Stimulated activated CD8-positive, alpha-beta memory T cell treated with anti-CD3 and anti-CD28 coated beads, Interleukin-7, amount 100 ng/mL, for 24 hours (primary cell): Measurements from ENCODE around the gene PDZD2.

Source experiments
- DNase-seq: peaks from one replicate; pipeline ENCODE4 v3.0.0-alpha.2; 2020; ENCODE audit warnings: low read depth

PDZD2 gene

DNA sequence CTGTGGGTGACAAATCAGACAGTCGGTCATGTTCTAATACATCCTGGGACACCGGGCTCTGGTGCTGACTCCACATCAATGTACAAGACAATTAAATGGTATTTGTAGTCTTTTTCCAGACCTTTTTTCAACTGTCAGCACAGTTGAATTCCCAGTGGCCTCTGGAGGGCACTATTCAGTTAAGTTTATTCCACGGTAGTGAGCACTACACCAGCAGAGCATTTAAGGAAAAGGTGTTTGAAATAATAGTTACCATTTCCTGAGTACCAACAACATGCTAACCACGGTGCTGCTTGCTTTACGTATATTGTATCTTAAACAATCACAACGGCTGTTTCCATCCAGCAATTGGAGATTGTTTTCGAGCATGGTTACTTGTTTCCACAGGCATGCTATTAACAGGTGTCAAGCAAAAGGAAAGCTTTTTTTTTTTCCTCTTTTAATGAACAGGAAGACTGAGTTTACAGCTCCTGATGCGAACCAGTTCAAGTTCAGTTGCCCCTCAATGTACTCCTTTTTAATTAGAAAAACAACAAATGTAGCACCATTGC, 186.7 kb downstream of the PDZD2 start:
- no peak for DNase-seq

DNA sequence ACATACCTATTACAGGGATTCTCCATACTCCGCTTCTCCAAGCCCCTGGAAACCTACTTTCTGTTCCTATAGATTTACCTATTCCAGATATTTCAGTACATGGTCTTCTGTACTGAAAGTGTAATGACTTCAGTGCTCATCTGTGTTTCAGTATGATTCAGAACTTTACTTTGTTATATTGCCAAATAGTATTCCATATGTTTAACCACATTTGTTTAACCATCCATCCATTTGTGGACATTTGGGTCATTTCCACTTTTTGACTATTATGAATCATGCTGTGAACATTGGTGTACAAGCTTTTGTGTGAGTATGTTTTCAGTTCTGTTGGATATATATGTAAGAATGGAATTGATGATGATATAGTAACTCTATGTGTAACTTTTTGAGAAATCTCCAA, 188.9 kb downstream of the PDZD2 start:
- DNase-seq = no peak

DNA sequence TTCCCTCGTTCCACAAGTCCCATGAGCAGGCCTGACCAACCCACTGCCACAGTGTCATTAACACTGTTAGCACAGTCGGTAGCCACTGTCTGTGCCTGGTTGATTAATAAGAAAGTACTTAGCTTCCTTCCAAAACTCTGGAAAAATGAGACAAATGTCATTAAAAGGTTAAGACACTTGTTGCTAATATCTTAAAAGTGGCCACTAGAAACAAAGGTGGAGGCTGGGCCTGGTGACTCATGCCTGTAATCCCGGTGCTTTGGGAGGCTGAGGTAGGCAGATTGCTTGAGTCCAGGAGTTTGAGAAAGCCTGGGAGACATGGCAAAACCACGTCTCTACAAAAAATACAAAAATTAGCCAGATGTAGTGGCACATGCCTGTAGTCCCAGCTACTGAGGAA, 194.0 kb downstream of the PDZD2 start:
- DNase-seq = no peak

DNA sequence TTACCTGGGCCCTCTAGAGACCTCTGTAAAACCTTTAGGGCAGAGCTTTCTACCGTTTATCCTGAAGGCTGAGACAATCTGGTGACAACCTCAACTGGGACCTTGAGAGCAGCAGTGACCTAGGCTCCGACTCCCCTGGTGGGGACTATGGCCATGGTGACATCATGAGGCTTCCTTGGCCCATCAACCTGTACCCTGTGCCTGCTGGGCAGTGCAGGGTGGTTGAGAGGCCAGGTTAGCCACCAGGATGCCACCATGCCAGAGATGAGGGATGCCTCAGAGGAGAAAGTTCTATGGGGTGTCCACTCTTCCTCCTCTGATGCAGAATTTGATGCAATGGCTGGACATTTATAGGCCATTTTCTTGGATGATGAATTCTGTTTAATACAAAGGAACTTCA, 194.8 kb downstream of the PDZD2 start:
- DNase-seq = no peak

DNA sequence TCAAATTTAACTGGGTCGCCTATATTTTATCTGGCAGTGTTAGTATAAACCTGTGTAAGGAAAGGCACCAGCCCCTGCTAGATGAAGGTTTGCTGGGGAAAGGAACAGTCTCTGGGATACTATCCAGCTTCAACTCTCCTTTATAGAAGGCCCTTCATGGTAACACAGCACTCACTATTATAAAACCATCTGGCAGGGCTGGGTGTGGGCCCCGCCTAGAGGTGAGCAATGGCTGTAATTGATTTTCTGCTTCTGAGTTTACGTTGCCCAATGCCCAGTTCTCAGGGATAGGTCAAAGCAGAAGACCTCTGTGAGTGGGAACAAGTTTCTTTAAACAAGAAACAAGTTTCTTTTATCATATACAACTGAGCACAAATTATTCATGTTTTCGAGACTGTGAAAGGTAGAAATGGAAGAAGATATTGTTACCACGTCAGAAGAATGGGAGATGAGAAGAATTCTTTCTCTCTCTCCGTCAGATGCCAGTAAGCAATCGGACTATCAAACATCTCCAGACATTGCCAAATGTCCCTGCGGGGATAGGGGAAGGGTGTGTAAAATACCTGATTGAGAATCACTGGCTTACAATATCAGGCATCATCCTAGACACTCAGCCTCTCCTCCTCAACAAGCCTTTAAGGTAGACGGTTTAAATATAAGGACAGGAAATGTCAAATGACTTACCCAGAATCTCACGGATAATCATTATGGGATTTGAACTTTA, 205.9 kb downstream of the PDZD2 start:
- no peak for DNase-seq

DNA sequence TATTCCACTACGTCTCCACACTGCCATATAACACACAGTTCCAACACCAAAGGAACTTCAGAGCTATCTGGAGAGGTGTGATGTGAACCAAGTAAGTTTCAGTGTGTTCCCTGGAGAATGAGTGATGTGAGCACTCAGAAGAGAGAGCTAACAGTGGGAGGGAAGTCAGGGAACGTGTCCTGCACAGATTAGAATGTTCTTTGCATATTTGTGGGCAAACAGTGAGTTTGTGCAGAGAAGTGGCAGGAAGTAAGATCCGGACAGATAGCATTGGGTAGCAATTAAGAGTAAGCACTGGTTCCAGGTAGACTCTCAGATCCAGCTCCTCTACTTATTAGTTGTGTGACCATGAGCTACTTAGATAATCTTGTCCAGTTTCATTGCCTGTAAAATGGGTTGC, 206.4 kb downstream of the PDZD2 start:
- no peak for DNase-seq

DNA sequence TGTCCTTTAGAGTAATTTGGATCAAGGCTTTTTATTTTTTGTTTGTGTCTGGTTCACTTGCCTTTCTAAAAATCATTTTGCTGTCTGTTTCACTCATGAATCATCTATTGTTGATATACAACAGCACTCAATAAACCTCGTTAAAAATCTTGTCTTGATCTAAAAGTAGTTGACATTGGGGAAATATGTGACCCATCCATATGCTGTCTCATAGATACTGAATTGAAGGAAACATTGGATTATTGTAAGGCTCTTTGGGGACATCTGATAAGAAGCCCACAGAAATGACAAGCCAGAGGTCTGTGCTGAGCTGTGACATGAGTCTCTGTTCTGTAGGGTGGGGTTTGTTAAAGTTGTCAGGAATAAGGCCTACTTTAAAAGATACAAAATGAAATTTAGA, 208.0 kb downstream of the PDZD2 start:
- DNase-seq = no peak

DNA sequence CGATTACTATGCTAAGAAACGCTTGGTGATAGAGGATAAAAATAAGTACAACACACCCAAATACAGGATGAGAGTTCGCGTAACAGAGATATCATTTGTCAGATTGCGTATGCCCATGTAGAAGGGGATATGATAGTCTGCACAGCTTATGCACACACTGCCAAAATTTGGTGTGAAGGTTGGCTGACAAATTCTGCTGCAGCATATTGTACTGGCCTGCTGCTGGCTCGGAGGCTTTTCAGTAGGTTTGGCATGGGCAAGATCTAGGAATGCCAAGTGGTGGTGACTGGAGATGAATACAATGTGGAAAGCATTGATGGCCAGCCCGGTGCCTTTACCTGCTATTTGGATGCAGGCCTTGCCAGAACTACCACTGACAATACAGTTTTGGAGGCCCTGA, 208.4 kb downstream of the PDZD2 start:
- no peak for DNase-seq

DNA sequence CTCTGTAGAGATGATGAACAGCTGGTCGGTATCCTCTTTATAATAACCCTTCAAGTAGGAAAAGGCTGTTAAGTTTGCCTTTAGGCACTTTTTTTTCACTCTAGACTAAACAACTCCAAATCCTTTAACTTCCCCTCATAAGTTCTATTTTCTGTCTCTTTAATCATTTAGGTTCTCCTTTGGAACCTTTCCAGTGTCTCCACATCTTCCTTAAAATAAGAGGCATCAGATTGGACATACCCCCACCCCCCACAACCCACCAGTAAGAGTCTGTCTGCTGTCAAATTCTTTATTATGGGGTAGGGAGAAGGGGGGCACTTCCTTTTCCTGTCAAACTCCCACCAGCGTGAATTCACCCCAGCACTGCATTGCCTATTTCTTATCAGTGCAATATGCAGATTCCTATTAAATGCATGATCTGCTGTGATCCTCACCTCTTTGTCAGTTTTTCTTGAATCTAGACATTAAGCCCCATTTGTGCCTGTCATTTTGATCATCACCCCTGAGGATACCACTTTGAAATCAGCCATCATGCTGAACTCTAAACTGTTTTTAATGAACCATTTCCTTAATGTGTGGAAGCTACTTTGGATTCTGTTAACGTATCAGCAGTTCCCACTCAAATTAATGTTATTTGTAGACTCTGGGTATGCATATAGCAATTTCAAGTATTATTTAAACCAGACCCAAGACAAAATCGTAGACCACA, 212.2 kb downstream of the PDZD2 start:
- no peak for DNase-seq

DNA sequence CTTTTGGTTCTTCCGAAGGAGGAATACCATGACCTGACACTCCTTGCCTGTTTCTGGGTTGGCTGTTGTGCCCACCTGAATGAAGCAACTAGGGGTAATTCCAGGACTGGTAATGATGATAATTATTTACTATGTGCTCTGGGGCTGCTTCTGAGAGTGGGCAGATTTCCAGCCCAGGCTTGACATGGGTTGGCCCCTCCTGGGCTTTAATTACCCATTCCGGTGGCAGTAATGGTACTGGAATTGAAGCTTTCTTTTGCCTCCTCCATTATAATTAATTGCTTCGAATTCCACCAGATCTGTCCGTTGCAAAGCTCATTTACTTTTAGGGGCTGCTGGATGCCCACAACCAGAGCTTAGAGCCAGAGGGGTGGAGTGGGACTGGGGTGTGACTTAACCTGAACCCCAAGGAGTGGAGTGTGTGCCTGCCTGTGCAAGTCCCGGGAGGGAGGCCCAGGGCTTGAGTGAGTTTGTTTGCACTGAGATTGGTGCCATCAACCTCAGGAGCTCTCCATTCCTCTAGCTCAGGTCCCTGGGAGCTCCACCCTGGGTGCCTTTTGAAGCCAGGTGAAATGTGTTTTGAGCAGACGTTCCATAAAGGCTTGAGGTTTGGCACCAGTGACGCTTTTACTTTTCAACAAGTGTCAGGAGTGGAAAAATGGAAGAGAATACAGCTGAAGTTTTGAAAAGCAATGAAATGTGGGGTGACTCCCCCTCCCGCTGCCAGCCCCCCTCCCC, 214.6 kb downstream of the PDZD2 start:
- no peak for DNase-seq

DNA sequence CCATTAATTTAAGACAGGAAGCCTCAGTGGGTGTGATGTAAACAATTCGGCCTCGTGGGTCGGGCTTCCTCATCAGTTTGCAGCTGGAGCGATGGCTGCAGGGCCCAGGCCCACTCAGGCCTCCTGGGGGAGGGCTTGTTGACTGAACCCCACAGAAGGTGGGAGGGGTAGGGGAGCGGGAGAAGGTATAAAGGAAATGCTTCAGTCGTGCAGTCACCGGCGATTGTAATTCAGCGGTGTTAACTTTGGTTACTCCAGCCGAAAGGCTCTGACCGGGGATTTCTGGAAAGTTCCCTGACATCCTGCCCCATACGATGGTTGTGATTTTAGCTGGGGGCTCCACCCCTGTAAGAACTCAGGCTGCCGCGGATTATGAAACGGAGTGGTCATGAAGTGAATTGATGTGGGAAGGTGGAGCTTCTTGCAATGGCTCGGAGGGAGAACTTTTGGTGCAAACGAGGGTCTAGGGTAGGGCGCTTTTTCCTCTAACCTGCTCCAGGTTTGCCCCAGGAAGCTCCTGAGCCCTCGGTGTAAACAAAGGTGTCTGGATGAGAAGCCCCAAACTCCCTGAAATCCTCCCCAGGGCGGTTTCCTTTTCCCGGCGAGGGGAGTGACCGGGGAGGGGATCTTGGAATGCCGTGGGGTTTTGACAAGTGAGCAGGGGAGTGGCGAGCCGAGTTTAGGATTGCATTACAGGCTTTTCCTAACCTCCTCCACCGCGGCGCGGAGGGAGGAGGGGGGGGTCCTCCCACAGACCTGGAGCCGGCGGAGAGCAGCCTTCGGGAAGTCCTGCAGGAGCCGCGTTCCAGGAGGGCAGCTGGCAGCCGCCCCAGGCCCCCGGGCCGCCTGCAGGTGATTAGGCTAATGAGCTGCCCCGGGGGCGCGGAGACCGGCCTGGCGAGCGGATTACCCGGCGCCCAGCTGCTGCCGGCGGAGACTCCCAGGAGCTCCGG, 215.5 kb downstream of the PDZD2 start:
- DNase-seq = no peak

DNA sequence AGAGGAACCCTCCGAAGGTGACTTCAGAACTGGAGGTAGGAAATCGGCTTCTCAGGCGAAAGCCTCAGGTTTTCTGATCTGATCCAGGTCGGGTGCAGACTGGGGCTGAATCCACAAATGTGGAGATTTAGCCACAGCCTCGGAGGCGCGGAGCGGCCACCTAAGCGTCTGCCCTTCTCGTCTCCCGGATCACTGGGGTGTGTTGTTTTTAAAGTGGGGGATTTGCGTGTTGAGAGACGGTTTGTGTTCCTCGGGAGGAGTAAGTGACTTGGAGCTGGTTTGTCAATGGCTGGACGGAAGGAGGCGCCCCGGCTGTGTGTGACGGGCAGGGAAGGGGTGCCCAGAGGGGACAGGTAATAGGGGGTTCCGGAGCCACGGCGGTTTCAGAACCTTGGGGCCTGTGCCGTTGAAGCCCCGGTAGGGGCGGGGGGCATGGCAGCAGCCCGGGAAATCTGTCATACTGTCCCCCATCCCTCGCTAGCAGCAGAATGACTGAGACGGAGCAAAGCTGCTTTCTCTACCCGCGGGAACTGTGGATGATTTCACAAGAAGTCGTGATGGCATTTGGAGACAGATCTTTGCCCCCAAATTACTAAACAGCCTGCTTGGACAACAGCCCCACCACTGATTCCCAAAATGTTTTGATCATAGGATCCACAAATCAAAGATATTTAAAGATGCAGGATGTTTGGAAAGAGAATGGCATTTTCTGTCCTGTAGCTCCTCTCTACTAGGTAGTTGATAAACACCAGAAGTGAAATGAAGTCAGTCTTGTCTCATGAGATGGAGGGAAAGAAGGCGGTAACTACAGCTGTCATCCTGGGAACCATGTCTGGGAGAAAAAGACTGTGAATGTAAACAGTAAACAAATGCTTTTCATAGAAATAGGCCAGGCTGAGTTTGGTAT, 216.5 kb downstream of the PDZD2 start:
- no peak for DNase-seq

DNA sequence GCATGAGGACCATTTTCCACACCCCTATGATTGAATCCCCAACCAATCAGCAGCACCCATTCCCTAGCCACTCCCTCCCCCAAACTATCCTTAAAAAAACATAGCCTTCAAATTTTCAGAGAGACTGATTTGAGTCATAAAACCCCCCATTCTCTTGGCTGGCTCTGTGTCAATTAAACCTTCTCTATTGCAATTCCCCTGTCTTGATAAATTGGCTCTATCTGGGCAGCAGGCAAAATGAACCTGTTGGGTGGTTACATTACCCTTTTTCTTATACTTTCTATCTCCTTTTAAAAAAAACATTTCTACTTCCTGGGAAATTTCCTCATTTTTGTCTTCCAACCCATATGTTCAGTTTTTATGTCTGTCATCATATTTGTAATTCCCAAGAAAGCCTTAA, 220.2 kb downstream of the PDZD2 start:
- DNase-seq = no peak

DNA sequence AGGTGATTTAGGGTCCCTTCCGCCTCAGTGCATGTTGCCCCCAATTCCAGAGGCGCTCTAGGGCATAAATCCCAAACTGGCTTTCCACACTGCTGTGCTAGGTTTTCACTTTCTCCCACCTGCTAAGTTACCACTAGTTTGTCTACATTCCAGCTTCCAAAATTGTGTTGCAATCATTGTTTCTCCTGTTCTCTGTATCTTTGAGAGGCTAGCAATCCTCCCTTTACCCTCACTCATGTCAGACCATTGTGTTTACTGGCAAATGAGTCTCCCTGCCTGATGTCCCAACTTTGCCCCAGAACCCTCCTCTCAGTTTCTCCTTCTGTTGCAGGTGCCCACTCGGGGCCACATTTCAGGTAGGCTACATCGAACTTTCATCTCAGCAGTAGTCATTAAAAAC, 221.3 kb downstream of the PDZD2 start:
- no peak for DNase-seq

DNA sequence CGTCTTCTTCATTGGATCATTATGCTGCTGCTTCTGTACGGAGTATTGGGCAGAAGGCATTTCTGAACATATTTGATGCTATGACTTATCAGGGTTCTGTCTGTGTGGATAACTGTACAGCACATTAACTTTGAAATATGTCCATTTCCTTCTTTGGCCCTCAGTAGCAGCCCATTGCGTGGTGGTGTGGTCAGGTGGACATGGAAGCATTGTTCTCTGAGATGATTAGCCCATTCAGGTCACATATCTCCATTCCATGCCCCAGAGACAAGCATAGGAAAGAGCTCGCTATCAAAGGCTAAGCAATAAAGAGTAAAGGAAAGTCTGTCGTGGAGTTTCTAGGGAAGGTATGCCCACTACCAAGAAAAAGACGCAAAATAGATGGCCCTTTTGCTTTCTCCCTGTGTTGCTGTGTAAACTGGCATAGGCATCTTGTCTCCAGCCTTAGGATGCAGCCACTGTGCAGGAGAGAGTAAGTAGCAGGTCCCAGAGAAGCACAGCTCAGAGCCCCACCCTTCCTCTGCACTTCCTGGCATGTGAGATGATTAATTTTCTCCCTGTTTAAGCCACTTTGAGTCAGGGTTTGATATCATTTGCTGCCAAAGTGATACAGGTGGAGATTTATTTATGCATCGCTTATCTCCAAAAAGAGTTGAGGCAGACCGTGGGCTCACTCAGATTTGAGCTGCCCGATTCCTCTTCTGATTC, 221.9 kb downstream of the PDZD2 start:
- no peak for DNase-seq

DNA sequence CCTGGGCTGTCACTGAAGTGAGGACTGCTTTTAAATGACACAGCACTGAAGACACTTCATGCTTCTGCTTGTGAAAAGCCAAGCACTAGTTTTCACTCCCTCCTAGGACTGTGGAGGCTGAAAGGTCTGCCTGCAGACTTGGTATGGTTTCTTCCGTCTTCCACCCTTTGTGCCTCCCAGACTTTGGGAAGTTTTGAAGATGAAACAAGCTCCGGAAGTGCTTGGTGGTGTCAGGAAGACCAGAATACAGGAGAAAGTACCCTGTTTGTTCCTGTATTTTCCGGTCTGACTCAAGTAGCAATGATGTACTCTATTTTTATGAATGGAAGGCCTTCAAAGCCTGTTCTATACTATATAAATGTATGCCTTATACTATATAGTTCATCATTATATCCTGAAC, 222.7 kb downstream of the PDZD2 start:
- DNase-seq = no peak

DNA sequence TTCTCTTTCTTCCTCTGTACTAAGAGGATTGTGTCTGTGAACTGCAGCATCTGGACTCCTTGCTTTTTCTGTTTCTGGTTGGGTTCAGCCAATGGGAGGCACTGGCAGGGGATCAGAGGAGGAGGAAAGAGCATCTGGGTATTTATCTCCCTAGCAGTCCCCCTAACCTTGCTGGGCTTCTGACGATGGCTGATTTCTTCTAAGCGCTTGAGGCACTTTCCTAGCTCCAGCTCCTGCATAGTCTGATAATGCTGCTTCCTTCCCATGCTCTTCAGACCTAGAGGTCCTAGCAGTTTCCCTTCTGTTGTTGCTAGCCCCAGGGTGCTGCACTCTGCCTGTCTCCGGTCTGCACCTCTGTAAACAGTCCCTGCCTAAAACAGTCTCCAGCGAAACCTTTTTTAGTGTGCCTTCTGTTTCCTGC, 225.1 kb downstream of the PDZD2 start:
- no peak for DNase-seq

DNA sequence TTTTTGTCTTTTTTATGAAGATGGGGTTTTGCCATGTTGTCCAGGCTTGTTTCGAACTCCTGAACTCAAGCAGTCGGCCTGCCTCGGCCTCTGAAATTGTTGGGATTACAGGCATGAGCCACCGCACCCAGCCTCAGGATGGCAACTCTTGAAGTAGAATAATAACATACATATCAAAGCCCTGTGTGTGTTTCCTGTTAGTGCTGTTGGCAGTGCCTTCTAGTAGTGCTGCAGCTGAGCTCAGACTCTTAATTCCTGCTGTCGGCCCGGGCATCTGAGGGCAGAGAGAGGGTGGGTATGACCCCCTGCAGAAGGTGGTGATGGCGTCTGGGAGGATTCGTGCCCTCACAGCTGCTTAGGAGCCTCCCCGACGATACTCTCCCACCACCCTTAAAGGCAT, 227.2 kb downstream of the PDZD2 start:
- DNase-seq = no peak

DNA sequence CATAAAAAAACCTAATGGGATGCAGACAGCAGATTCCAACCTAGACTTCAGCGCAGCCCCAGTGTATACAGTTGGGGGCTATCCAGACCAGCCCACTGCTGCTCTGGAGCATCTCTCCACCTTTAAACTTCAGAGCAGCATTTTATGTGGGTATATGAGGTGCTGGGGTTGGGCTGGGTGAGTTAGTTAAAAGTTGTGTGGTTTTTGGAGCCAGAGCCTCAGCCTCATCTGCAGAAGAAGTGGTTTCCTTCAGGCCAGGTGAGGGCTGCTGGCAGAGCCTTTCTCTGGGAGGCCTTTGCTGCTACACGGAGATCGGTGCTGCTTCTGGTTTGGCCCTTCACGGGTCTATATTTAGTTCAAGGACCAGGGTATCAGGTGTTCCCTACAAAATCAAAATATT, 228.3 kb downstream of the PDZD2 start:
- DNase-seq = no peak

DNA sequence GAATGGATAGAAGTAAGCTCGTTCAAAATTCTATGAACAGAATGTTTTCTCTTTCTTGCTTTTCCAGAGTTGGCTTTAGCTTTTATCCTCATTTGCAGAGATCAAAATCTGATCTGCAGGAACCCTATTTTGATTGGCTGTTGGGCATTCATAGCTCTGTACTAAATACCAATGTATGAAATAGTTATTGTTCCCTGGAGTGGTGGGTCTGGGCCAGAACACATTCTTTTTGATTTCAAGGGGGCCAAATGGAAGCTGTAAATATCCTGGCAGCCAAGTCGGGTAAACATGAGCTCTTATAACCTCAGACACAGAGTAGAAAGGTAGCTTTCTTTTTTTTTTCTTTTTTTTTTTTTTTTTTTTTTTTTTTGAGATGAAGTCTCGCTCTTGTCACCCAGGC, 241.5 kb downstream of the PDZD2 start:
- DNase-seq = no peak
